Mesendoderm (in vitro differentiated cells): ENCODE data around the gene TTYH3.

Experiments used
- DNase-seq: peaks from one replicate; pipeline ENCODE4 v3.0.0; 2013
- H2AK5ac ChIP-seq: 2 replicates; pipeline ENCODE4 v1.6.1; 2013; ENCODE audit warnings: low read length, inconsistent platforms
- H2BK120ac ChIP-seq: 2 replicates; pipeline ENCODE4 v1.6.1; 2013; ENCODE audit warnings: low read depth, mild to moderate bottlenecking, low read length, moderate library complexity, mixed read lengths
- H2BK15ac ChIP-seq: replicated peaks from 2 replicates; pipeline ENCODE4 v1.6.1; 2013; ENCODE audit warnings: low read depth, mild to moderate bottlenecking, moderate library complexity
- H2BK5ac ChIP-seq: 2 replicates; pipeline ENCODE4 v1.6.1; 2013; ENCODE audit warnings: low read length, inconsistent platforms
- H3K18ac ChIP-seq: 2 replicates; pipeline ENCODE4 v1.6.1; 2013; ENCODE audit warnings: mild to moderate bottlenecking, low read length, mixed read lengths
- H3K23ac ChIP-seq: one replicate; pipeline ENCODE4 v1.6.1; 2013; ENCODE audit warnings: low read length
- H3K27ac ChIP-seq: 2 replicates; pipeline ENCODE4 v1.5.1; 2013; ENCODE audit warnings: low read depth, mild to moderate bottlenecking, inconsistent platforms, low read length, moderate library complexity
- H3K27me3 ChIP-seq: 2 replicates; pipeline ENCODE4 v1.6.1; 2013; ENCODE audit warnings: low read length, control low read depth, mild to moderate bottlenecking, inconsistent platforms; ENCODE audit not compliant: insufficient read depth, poor library complexity
- H3K36me3 ChIP-seq: 2 replicates; pipeline ENCODE4 v1.6.1; 2013; ENCODE audit warnings: low read length, inconsistent platforms; ENCODE audit not compliant: control insufficient read depth, insufficient read depth
- H3K4ac ChIP-seq: one replicate; pipeline ENCODE4 v1.6.1; 2013; ENCODE audit warnings: low read depth, mild to moderate bottlenecking, low read length, moderate library complexity
- H3K4me1 ChIP-seq: 2 replicates; pipeline ENCODE4 v1.6.1; 2013; ENCODE audit warnings: low read depth, low read length, inconsistent platforms; ENCODE audit not compliant: control insufficient read depth
- H3K4me2 ChIP-seq: 2 replicates; pipeline ENCODE4 v1.6.1; 2013; ENCODE audit warnings: low read length
- H3K4me3 ChIP-seq: 2 replicates; pipeline ENCODE4 v1.5.1; 2013; ENCODE audit warnings: mild to moderate bottlenecking, low read length
- H3K56ac ChIP-seq: one replicate; pipeline ENCODE4 v1.6.1; 2013; ENCODE audit warnings: low read length
- H3K79me1 ChIP-seq: 2 replicates; pipeline ENCODE4 v1.6.1; 2013; ENCODE audit warnings: low read length, inconsistent platforms
- H3K79me2 ChIP-seq: 2 replicates; pipeline ENCODE4 v1.6.1; 2013; ENCODE audit warnings: mild to moderate bottlenecking, low read length; ENCODE audit not compliant: control insufficient read depth, insufficient read depth
- H3K9ac ChIP-seq: 2 replicates; pipeline ENCODE4 v1.6.1; 2013; ENCODE audit warnings: low read length, inconsistent platforms
- H4K5ac ChIP-seq: one replicate; pipeline ENCODE4 v1.6.1; 2013; ENCODE audit warnings: low read length
- H4K8ac ChIP-seq: one replicate; pipeline ENCODE4 v1.6.1; 2013; ENCODE audit warnings: low read depth, mild to moderate bottlenecking, control low read depth, low read length, moderate library complexity
- WGBS: extraction: QIAGEN DNeasy Blood & Tissue Kit; methylation state at CpG from one replicate; pipeline ENCODE4 v1.1.7; 2013; ENCODE audit warnings: low lambda C conversion rate, missing lambda C conversion rate; ENCODE audit not compliant: insufficient coverage; ENCODE audit errors: extremely low coverage; 5-methylcytosine and 5-hydroxymethylcytosine counted together

Gene TTYH3

GRCh38 chr7:2711895-2712675 lies 80.3 kb downstream of the TTYH3 start:
- Histone ChIP-seq H3K56ac (no peak overlapping the region), H3K36me3 (no peaks in the 10 kb centered on the region), H3K9ac (no peak overlapping the region), H3K27ac (no peak overlapping the region), H3K79me2 (no peaks in the 10 kb centered on the region), H3K4ac (no peak overlapping the region), H3K4me1 (peaks cover 2% of the 10 kb centered on the region), H3K27me3 (no peaks in the 10 kb centered on the region), H3K18ac (no peak overlapping the region), H3K23ac (no peak overlapping the region), H3K79me1 (no peaks in the 10 kb centered on the region), H2AK5ac (no peak overlapping the region), H4K8ac (no peak overlapping the region), H2BK5ac (no peak overlapping the region), H3K4me2 (no peak overlapping the region), H2BK15ac (no peak overlapping the region), H2BK120ac (no peak overlapping the region), H4K5ac (no peak overlapping the region), H3K4me3 (no peak overlapping the region)
- WGBS, result no CpG with 5 or more reads among the region's 25 CpGs
- no peak for DNase-seq

DNA sequence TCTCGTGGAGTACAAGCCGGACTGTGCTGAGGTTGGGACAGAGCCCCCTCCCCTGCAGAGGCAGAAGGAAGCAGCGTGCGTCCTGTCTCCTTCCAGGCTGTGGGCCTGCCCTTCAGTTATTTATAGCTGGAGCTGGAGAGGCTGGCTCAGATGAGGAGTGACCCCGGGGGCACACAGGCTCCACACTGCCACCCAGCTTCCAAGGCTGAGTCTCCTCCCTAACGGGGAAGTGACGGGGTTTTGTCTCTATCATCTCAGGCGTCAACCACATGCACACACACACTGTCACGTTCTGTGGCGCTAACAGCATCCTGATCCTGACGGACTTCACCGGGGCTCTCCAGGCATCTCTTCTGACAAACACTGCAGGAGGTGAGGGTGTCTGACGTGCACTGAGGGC lies 81.6 kb downstream of the TTYH3 start:
- Histone ChIP-seq H2BK5ac (no peak overlapping the region), H3K23ac (no peak overlapping the region), H3K56ac (no peak overlapping the region), H4K5ac (no peak overlapping the region), H3K4me2 (no peak overlapping the region), H3K36me3 (peaks cover 2% of the 10 kb centered on the region), H3K79me2 (no peaks in the 10 kb centered on the region), H3K9ac (no peak overlapping the region), H3K27ac (no peak overlapping the region), H3K4me1 (no peaks in the 10 kb centered on the region), H3K4me3 (no peak overlapping the region), H2BK15ac (no peak overlapping the region), H3K4ac (no peak overlapping the region), H3K27me3 (no peaks in the 10 kb centered on the region), H2BK120ac (no peak overlapping the region), H3K79me1 (no peaks in the 10 kb centered on the region), H3K18ac (no peak overlapping the region), H2AK5ac (no peak overlapping the region), H4K8ac (no peak overlapping the region)
- WGBS, result no CpG with 5 or more reads among the region's 13 CpGs
- DNase-seq, result peak; percentile 56

GRCh38 chr7:2713978-2714377 lies 82.2 kb downstream of the TTYH3 start:
- no peaks in the 10 kb centered on the region for H3K79me1 ChIP-seq
- H2BK15ac ChIP-seq, result no peak overlapping the region
- H3K4me2 ChIP-seq, result no peak overlapping the region
- H4K5ac ChIP-seq, result no peak overlapping the region
- H3K9ac ChIP-seq, result no peak overlapping the region
- no peak overlapping the region for H4K8ac ChIP-seq
- WGBS, result no CpG with 5 or more reads among the region's 12 CpGs
- H3K4ac ChIP-seq, result no peak overlapping the region
- no peak overlapping the region for H3K18ac ChIP-seq
- H3K36me3 ChIP-seq, result peaks cover 2% of the 10 kb centered on the region
- no peak overlapping the region for H3K56ac ChIP-seq
- no peaks in the 10 kb centered on the region for H3K4me1 ChIP-seq
- H3K23ac ChIP-seq, result no peak overlapping the region
- H3K4me3 ChIP-seq, result no peak overlapping the region
- DNase-seq, result no peak
- H2BK120ac ChIP-seq, result no peak overlapping the region
- no peak overlapping the region for H2AK5ac ChIP-seq
- no peak overlapping the region for H2BK5ac ChIP-seq
- no peak overlapping the region for H3K27ac ChIP-seq
- H3K79me2 ChIP-seq, result no peaks in the 10 kb centered on the region
- no peaks in the 10 kb centered on the region for H3K27me3 ChIP-seq
